H1 (cell line): Measurements from ENCODE around the gene GRIA1. TPM values are rescaled to one million over a fixed set of nuclear protein-coding genes. Genes with fewer than 3 reads are reported as not detected.

Experiments
- CTCF ChIA-PET: fragments of 300-600 bp; sonication (Branson Sonifier 250); formaldehyde crosslinking; loops from one replicate; lab custom pipeline; 2021; ENCODE audit not compliant: partially characterized antibody; lab: Charles Lee
- POLR2A ChIA-PET: fragments of 300-600 bp; sonication (Branson Sonifier 250); formaldehyde crosslinking; loops from one replicate; lab custom pipeline; 2021; ENCODE audit warnings: inconsistent platforms; ENCODE audit not compliant: partially characterized antibody; lab: Charles Lee
- DNase-seq, 2 experiments: peaks; one replicate each; pipeline versions ENCODE4 v3.0.0 to v3.0.0-alpha.2; 2010 to 2022; ENCODE audit warnings: low spot score in 2 of 2, low read depth in 1 of 2, mixed read lengths in 1 of 2
- FAIRE-seq: peaks from 2 replicates; lab custom pipeline; 2011; peaks lifted over from hg19 to GRCh38; lab: Jason Lieb, UNC
- H2AFZ ChIP-seq: 2 replicates; pipeline ENCODE4 v1.8.1; 2012; ENCODE audit warnings: low read length, inconsistent platforms
- H2AK5ac ChIP-seq: 2 replicates; pipeline ENCODE4 v1.6.1; 2013; ENCODE audit warnings: low read depth, low read length
- H2BK120ac ChIP-seq: replicated peaks from 2 replicates; pipeline ENCODE3; 2013; ENCODE audit warnings: low read depth, low read length, inconsistent platforms
- H2BK12ac ChIP-seq: 2 replicates; pipeline ENCODE4 v1.6.1; 2013; ENCODE audit warnings: low read depth, low read length
- H2BK15ac ChIP-seq: 2 replicates; pipeline ENCODE4 v1.6.1; 2013; ENCODE audit warnings: low read length
- H2BK20ac ChIP-seq: 2 replicates; pipeline ENCODE4 v1.6.1; 2013; ENCODE audit warnings: low read length
- H2BK5ac ChIP-seq: 2 replicates; pipeline ENCODE4 v1.6.1; 2013; ENCODE audit warnings: low read depth, low read length
- H3K14ac ChIP-seq: 2 replicates; pipeline ENCODE4 v1.6.1; 2013; ENCODE audit warnings: inconsistent platforms; ENCODE audit not compliant: insufficient read length
- H3K18ac ChIP-seq: 2 replicates; pipeline ENCODE4 v1.6.1; 2013; ENCODE audit warnings: low read length; ENCODE audit errors: extremely low read depth
- H3K23ac ChIP-seq: 2 replicates; pipeline ENCODE4 v1.6.1; 2013; ENCODE audit warnings: inconsistent platforms; ENCODE audit not compliant: insufficient read length
- H3K23me2 ChIP-seq: 2 replicates; pipeline ENCODE4 v1.6.1; 2013; ENCODE audit warnings: low read depth, low read length
- H3K27ac ChIP-seq: 2 replicates; pipeline ENCODE4 v1.6.1; 2011; ENCODE audit warnings: low read depth, low read length, inconsistent platforms
- H3K27me3 ChIP-seq, 4 experiments: replicated peaks in 1 of 4; 1 replicate in 1 of 4; 2 replicates in 3 of 4; pipeline versions ENCODE4 v1.6.1 to v1.8.1; 2011 to 2013; ENCODE audit warnings: low read length in 3 of 4, mild to moderate bottlenecking in 3 of 4, inconsistent platforms in 2 of 4, mixed read lengths in 2 of 4, moderate library complexity in 1 of 4; ENCODE audit not compliant: control insufficient read depth in 3 of 4, insufficient read depth in 3 of 4; ENCODE audit errors: extremely low read depth in 1 of 4
- H3K36me3 ChIP-seq, 4 experiments: 2 replicates each; pipeline versions ENCODE4 v1.6.1 to v1.8.1; 2011 to 2013; ENCODE audit warnings: mild to moderate bottlenecking in 4 of 4, low read length in 3 of 4, moderate library complexity in 2 of 4, control low read depth in 1 of 4, inconsistent platforms in 1 of 4; ENCODE audit not compliant: insufficient read depth in 4 of 4, control insufficient read depth in 2 of 4
- H3K4ac ChIP-seq: replicated peaks from 2 replicates; pipeline ENCODE3; 2013; ENCODE audit warnings: low read length, low read depth, mixed read lengths, inconsistent platforms; ENCODE audit not compliant: insufficient read length
- H3K4me1 ChIP-seq, 4 experiments: replicated peaks in 1 of 4; 1 replicate in 1 of 4; 2 replicates in 3 of 4; pipeline versions ENCODE4 v1.6.1 to v1.8.1; 2011 to 2013; ENCODE audit warnings: low read length in 3 of 4, inconsistent platforms in 2 of 4, mixed read lengths in 1 of 4; ENCODE audit not compliant: insufficient read depth in 4 of 4, control insufficient read depth in 3 of 4
- H3K4me2 ChIP-seq, 2 experiments: 2 replicates each; pipeline versions ENCODE4 v1.6.1 to v1.8.1; 2011 to 2013; ENCODE audit warnings: low read depth in 2 of 2, low read length in 2 of 2, control low read depth in 1 of 2, inconsistent platforms in 1 of 2, mild to moderate bottlenecking in 1 of 2; ENCODE audit not compliant: insufficient read depth in 1 of 2
- H3K4me3 ChIP-seq, 4 experiments: fragments of 200-600, 300-600 bp in 1 of 4; sonication (generic), shearing (Covaris generic), sonication (Bioruptor Twin) in 1 of 4; 2 replicates each; pipeline versions ENCODE4 v1.5.1 to v1.8.1; 2011 to 2016; ENCODE audit warnings: low read length in 4 of 4, low read depth in 3 of 4, control low read depth in 2 of 4, inconsistent platforms in 2 of 4, mild to moderate bottlenecking in 2 of 4, mixed read lengths in 1 of 4, moderate library complexity in 1 of 4; ENCODE audit not compliant: insufficient read depth in 2 of 4; ENCODE audit errors: extremely low read depth in 1 of 4
- H3K56ac ChIP-seq: replicated peaks from 2 replicates; pipeline ENCODE3; 2013; ENCODE audit warnings: low read depth, mild to moderate bottlenecking, mixed read lengths, low read length, inconsistent platforms; ENCODE audit not compliant: insufficient read length
- H3K79me1 ChIP-seq: 2 replicates; pipeline ENCODE4 v1.6.1; 2013; ENCODE audit warnings: low read depth, low read length, control low read depth
- H3K79me2 ChIP-seq, 2 experiments: 2 replicates each; pipeline versions ENCODE4 v1.6.1 to v1.8.1; 2012 to 2013; ENCODE audit warnings: low read length in 2 of 2, mild to moderate bottlenecking in 2 of 2, inconsistent platforms in 1 of 2; ENCODE audit not compliant: insufficient read depth in 2 of 2, control insufficient read depth in 1 of 2
- H3K9ac ChIP-seq, 4 experiments: replicated peaks in 1 of 4; 1 replicate in 1 of 4; 2 replicates in 3 of 4; pipeline versions ENCODE4 v1.6.1 to v1.8.1; 2011 to 2013; ENCODE audit warnings: low read depth in 3 of 4, low read length in 3 of 4, control low read depth in 2 of 4, mild to moderate bottlenecking in 2 of 4, moderate library complexity in 2 of 4, inconsistent platforms in 1 of 4; ENCODE audit errors: extremely low read depth in 1 of 4
- H3K9me3 ChIP-seq, 2 experiments: 2 replicates each; pipeline versions ENCODE4 v1.6.1 to v1.8.1; 2012 to 2013; ENCODE audit warnings: mild to moderate bottlenecking in 2 of 2, moderate library complexity in 2 of 2, control low read depth in 1 of 2, inconsistent platforms in 1 of 2, low read depth in 1 of 2, low read length in 1 of 2, mixed read lengths in 1 of 2; ENCODE audit not compliant: insufficient read depth in 2 of 2
- H4K20me1 ChIP-seq, 2 experiments: replicated peaks in 1 of 2; 2 replicates each; pipeline versions ENCODE3 to v1.8.1; 2011 to 2013; ENCODE audit warnings: inconsistent platforms in 2 of 2, low read length in 2 of 2, mild to moderate bottlenecking in 1 of 2; ENCODE audit not compliant: insufficient read depth in 2 of 2, control insufficient read depth in 1 of 2
- H4K5ac ChIP-seq: 2 replicates; pipeline ENCODE4 v1.6.1; 2013; ENCODE audit warnings: low read length, low read depth, mixed read lengths, inconsistent platforms; ENCODE audit not compliant: insufficient read length
- H4K8ac ChIP-seq: 2 replicates; pipeline ENCODE4 v1.8.0; 2013; ENCODE audit warnings: mild to moderate bottlenecking, moderate library complexity, low read length, inconsistent platforms; ENCODE audit not compliant: insufficient read depth; ENCODE audit errors: extremely low read depth
- H4K91ac ChIP-seq: replicated peaks from 2 replicates; pipeline ENCODE3; 2013; ENCODE audit warnings: low read length, mixed read lengths, inconsistent platforms; ENCODE audit not compliant: insufficient read length
- ATF3 ChIP-seq: IDR thresholded peaks from 2 replicates; pipeline ENCODE4 v1.6.1; 2011; ENCODE audit warnings: low read depth, mild to moderate bottlenecking, low read length; ENCODE audit not compliant: insufficient read depth
- BRCA1 ChIP-seq: IDR thresholded peaks from 2 replicates; pipeline ENCODE4 v1.6.1; 2012; ENCODE audit warnings: low read depth, low read length, improper control_type of control experiment
- CHD1 ChIP-seq: IDR thresholded peaks from 2 replicates; pipeline ENCODE4 v1.6.1; 2012; ENCODE audit warnings: low read depth, low read length, improper control_type of control experiment
- HDAC2 ChIP-seq, 2 experiments: fragments of 300-600 bp in 1 of 2; sonication (generic) in 1 of 2; IDR thresholded peaks; 2 replicates each; pipeline ENCODE4 v1.6.1; 2011 to 2012; ENCODE audit warnings: low read depth in 2 of 2, low read length in 2 of 2, mild to moderate bottlenecking in 2 of 2, moderate library complexity in 2 of 2, borderline replicate concordance in 1 of 2, inconsistent platforms in 1 of 2
- JUN ChIP-seq: IDR thresholded peaks from 2 replicates; pipeline ENCODE4 v1.6.1; 2011; ENCODE audit warnings: low read depth, mild to moderate bottlenecking, improper control_type of control experiment, low read length
- POLR2AphosphoS5 ChIP-seq: IDR thresholded peaks from 2 replicates; pipeline ENCODE4 v1.6.1; 2011; ENCODE audit warnings: low read depth, low read length
- RNF2 ChIP-seq: fragments of 200-900, 300-1000 bp; sonication (generic); IDR thresholded peaks from 2 replicates; pipeline ENCODE4 v1.7.1; 2016; ENCODE audit warnings: borderline replicate concordance, low read depth, mild to moderate bottlenecking, antibody characterized with exemption, low read length; ENCODE audit not compliant: poor library complexity, severe bottlenecking; ENCODE audit errors: missing control alignments
- SIN3A ChIP-seq, 2 experiments: IDR thresholded peaks in 1 of 2; conservative IDR thresholded peaks in 1 of 2; 2 replicates each; pipeline ENCODE4 v1.6.1; 2011 to 2012; ENCODE audit warnings: low read length in 2 of 2, improper control_type of control experiment in 1 of 2, low read depth in 1 of 2, mild to moderate bottlenecking in 1 of 2
- SP1 ChIP-seq: IDR thresholded peaks from 2 replicates; pipeline ENCODE4 v1.6.1; 2011; ENCODE audit warnings: low read depth, low read length
- SP4 ChIP-seq: IDR thresholded peaks from 2 replicates; pipeline ENCODE4 v1.6.1; 2012; ENCODE audit warnings: low read length, inconsistent platforms
- TCF12 ChIP-seq: IDR thresholded peaks from 2 replicates; pipeline ENCODE4 v1.6.1; 2011; ENCODE audit warnings: low read depth, mild to moderate bottlenecking, low read length
- WGBS, 2 experiments: shearing (Covaris generic) in 1 of 2; methylation state at CpG; one replicate each; pipeline versions ENCODE4 v1.1.6 to v1.1.7; 2013 to 2015; ENCODE audit warnings: low lambda C conversion rate in 2 of 2, mixed read lengths in 2 of 2, inconsistent platforms in 1 of 2, low coverage in 1 of 2, missing lambda C conversion rate in 1 of 2; ENCODE audit not compliant: insufficient replicate concordance in 2 of 2, insufficient coverage in 1 of 2, insufficient read length in 1 of 2; ENCODE audit errors: extremely low coverage in 1 of 2, missing lambda C conversion rate in 1 of 2; 5-methylcytosine and 5-hydroxymethylcytosine counted together
- polyA plus RNA-seq, 7 experiments: library from polyadenylated mRNA; depleted of rRNA in 3 of 7; stranded (reverse) in 5 of 7; unstranded in 2 of 7; fragments of >200 nt in 5 of 7; fragments of 200-250 nt in 2 of 7; gene quantifications; 1 replicate in 5 of 7; 2 replicates in 1 of 7; 4 replicates in 1 of 7; pipeline versions ENCODE4 v1.2.1 to v1.2.3, GENCODE V29; 2011 to 2013; ENCODE audit warnings: missing spikeins in 2 of 7, mixed read lengths in 2 of 7
- total RNA-seq: library from RNA; stranded (reverse); fragmentation: NEBNext Ultra II Directional; extraction: Animal tissue kit (Norgen Biotek cat#: 25700); gene quantifications from 2 replicates; pipeline ENCODE4 v1.2.1, GENCODE V29; 2021
- TF ChIP-seq, protein P1 (sequence below): IDR thresholded peaks from 2 replicates; pipeline ENCODE4 v1.6.1; 2012; ENCODE audit warnings: low read length, inconsistent platforms

Gene GRIA1
- total and polyA plus RNA-seq, 2 of the 8 experiments (the other 6 are each of a cell fraction or from before 2014, with no cell fraction given), result 0.97 to 2.5 TPM

GRCh38 chr5:153744751-153745150, 254.3 kb downstream of the GRIA1 start:
- Histone ChIP-seq H2AK5ac (no peak overlapping the region), H3K27me3 (no peaks in the 10 kb centered on the region), H3K23ac (no peak overlapping the region), H2BK12ac (no peak overlapping the region), H2AFZ (no peak overlapping the region), H3K4me3 (no peak overlapping the region), H3K56ac (no peak overlapping the region), H2BK20ac (no peak overlapping the region), H3K4ac (no peak overlapping the region), H3K27ac (no peak overlapping the region), H2BK120ac (no peak overlapping the region), H3K9ac (no peak overlapping the region), H3K18ac (no peak overlapping the region), H2BK15ac (no peak overlapping the region), H4K5ac (no peak overlapping the region), H3K14ac (no peak overlapping the region), H4K20me1 (no peaks in the 10 kb centered on the region), H4K91ac (no peak overlapping the region), H3K4me1 (no peaks in the 10 kb centered on the region), H3K23me2 (no peaks in the 10 kb centered on the region), H3K79me1 (no peaks in the 10 kb centered on the region), H3K4me2 (no peak overlapping the region), H2BK5ac (no peak overlapping the region), H4K8ac (no peak overlapping the region), H3K79me2 (no peaks in the 10 kb centered on the region), H3K36me3 (no peaks in the 10 kb centered on the region), H3K9me3 (peaks cover 0 to 4% of the 10 kb centered on the region in 2 experiments; a peak in 1 of 4 replicates)
- FAIRE-seq (no peak), DNase-seq (no peak)
- ChIA-PET POLR2A (interaction anchor here (0.7 kb wide), 1 partner anchor 236 kb away, joined by 3 read pairs; no protein-coding TSS in a partner anchor), CTCF (no interaction called here)
- 98% methylated on average over 2 of the region's 2 CpGs; no CpG with 5 or more reads in 1 of the 2 experiments for WGBS, 2 experiments
- TF ChIP-seq RNF2, result no peak
- no peak for TF ChIP-seq BRCA1
- no peak for TF ChIP-seq POLR2AphosphoS5
- no peak for TF ChIP-seq SP4
- no peak for TF ChIP-seq ATF3
- TF ChIP-seq, protein P1, sequence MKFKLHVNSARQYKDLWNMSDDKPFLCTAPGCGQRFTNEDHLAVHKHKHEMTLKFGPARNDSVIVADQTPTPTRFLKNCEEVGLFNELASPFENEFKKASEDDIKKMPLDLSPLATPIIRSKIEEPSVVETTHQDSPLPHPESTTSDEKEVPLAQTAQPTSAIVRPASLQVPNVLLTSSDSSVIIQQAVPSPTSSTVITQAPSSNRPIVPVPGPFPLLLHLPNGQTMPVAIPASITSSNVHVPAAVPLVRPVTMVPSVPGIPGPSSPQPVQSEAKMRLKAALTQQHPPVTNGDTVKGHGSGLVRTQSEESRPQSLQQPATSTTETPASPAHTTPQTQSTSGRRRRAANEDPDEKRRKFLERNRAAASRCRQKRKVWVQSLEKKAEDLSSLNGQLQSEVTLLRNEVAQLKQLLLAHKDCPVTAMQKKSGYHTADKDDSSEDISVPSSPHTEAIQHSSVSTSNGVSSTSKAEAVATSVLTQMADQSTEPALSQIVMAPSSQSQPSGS, result no peak
- TF ChIP-seq SP1, result no peak
- TF ChIP-seq HDAC2 (IDR thresholded peaks at IDR 0.05; ENCODE audit: borderline replicate concordance in 1 of 2, low read depth in 2 of 2, low read length in 2 of 2), result no peak
- TF ChIP-seq CHD1, result no peak
- TF ChIP-seq TCF12, result no peak
- no peak for TF ChIP-seq JUN
- no peak for TF ChIP-seq SIN3A (conservative IDR thresholded peaks at IDR 0.05 in 1 of 2, IDR thresholded peaks at IDR 0.05 in 1 of 2; ENCODE audit: low read depth in 1 of 2, low read length in 2 of 2)
